HepG2 (cell line): ENCODE results near the gene MYD88. TPM values are rescaled to one million over a fixed set of nuclear protein-coding genes. Genes with fewer than 3 reads are reported as not detected.

Experiments used
- ATAC-seq: fragments of 200-7000 bp; cut with Tn5 transposase; 3 replicates; pipeline ENCODE4 v1.9.1; 2020; ENCODE audit warnings: mild to moderate bottlenecking, moderate library complexity
- BruUV-seq: library from RNA; stranded (reverse); fragments of 400-500 nt; replicated peaks from 2 replicates; lab custom pipeline; 2021; lab: Mats Ljungman, UMichigan
- CTCF ChIA-PET: fragments of 300-600 bp; formaldehyde crosslinking; extraction: SDS; loops from one replicate; lab custom pipeline; 2021; ENCODE audit warnings: low total read pairs, inconsistent platforms, low intra/inter-chr PET ratio; lab: Yijun Ruan, JAX
- POLR2A ChIA-PET: fragments of 350-600 bp; sonication (Branson Sonifier 250); formaldehyde crosslinking; loops from one replicate; lab custom pipeline; 2020; ENCODE audit warnings: antibody characterized with exemption, inconsistent platforms; lab: Yijun Ruan, JAX
- DNase-seq: peaks from one replicate; pipeline ENCODE4 v3.0.0-alpha.2; 2015; ENCODE audit warnings: low spot score
- FAIRE-seq: peaks from 3 replicates; lab custom pipeline; 2011; peaks lifted over from hg19 to GRCh38; lab: Jason Lieb, UNC
- H2AFZ ChIP-seq: one replicate; pipeline ENCODE4 v1.6.1; 2011; ENCODE audit warnings: low read length, inconsistent platforms
- H3K27ac ChIP-seq: fragments of 300-600 bp; 3 replicates; pipeline ENCODE4 v1.8.0; 2011; ENCODE audit warnings: mixed run types, mild to moderate bottlenecking, mixed read lengths, low read length, inconsistent platforms; ENCODE audit not compliant: insufficient read depth; ENCODE audit errors: extremely low read length
- H3K27me3 ChIP-seq, 2 experiments: fragments of 200-600 bp in 1 of 2; 2 replicates in 1 of 2; 3 replicates in 1 of 2; pipeline versions ENCODE4 v1.6.0 to v1.8.0; 2011; ENCODE audit warnings: low read length in 2 of 2, mild to moderate bottlenecking in 2 of 2, moderate library complexity in 2 of 2, inconsistent platforms in 1 of 2; ENCODE audit not compliant: insufficient read depth in 2 of 2, control insufficient read depth in 1 of 2
- H3K36me3 ChIP-seq, 2 experiments: fragments of 200-600 bp in 1 of 2; replicated peaks in 1 of 2; 2 replicates in 1 of 2; 3 replicates in 1 of 2; pipeline versions ENCODE4 v1.5.1 to v1.8.0; 2011; ENCODE audit warnings: low read length in 2 of 2, inconsistent platforms in 1 of 2; ENCODE audit not compliant: insufficient read depth in 2 of 2, control insufficient read depth in 1 of 2
- H3K4me1 ChIP-seq: 2 replicates; pipeline ENCODE4 v1.5.1; 2012; ENCODE audit warnings: low read length, inconsistent platforms; ENCODE audit not compliant: insufficient read depth
- H3K4me2 ChIP-seq: 2 replicates; pipeline ENCODE4 v1.6.0; 2011; ENCODE audit warnings: low read depth, low read length, inconsistent platforms
- H3K4me3 ChIP-seq, 3 experiments: fragments of 200-600 bp in 1 of 3; sonication (generic), shearing (Covaris generic) in 1 of 3; replicated peaks in 1 of 3; 2 replicates each; pipeline ENCODE4 v1.5.1; 2011 to 2016; ENCODE audit warnings: low read length in 3 of 3, inconsistent platforms in 2 of 3, low read depth in 2 of 3, mild to moderate bottlenecking in 2 of 3, control low read depth in 1 of 3, mixed read lengths in 1 of 3; ENCODE audit not compliant: insufficient read depth in 1 of 3
- H3K79me2 ChIP-seq: one replicate; pipeline ENCODE4 v1.6.1; 2011; ENCODE audit warnings: low read length, inconsistent platforms; ENCODE audit not compliant: insufficient read depth
- H3K9ac ChIP-seq: 2 replicates; pipeline ENCODE4 v1.6.0; 2011; ENCODE audit warnings: mild to moderate bottlenecking, low read depth, low read length, inconsistent platforms; ENCODE audit not compliant: insufficient read depth
- H3K9me3 ChIP-seq: 2 replicates; pipeline ENCODE4 v1.5.1; 2012; ENCODE audit warnings: mild to moderate bottlenecking, low read length
- H4K20me1 ChIP-seq: 2 replicates; pipeline ENCODE4 v1.6.0; 2011; ENCODE audit warnings: inconsistent platforms, mild to moderate bottlenecking, low read length, moderate library complexity; ENCODE audit not compliant: insufficient read depth
- ATF1 ChIP-seq: IDR thresholded peaks from 2 replicates; pipeline ENCODE4 v1.6.1; 2016; ENCODE audit warnings: mild to moderate bottlenecking, control low read depth
- BCL6 ChIP-seq: IDR thresholded peaks from 2 replicates; pipeline ENCODE4 v1.6.1; 2016; ENCODE audit warnings: missing genetic modification reagents, missing compliant biosample characterization
- CREB1 ChIP-seq, 2 experiments: fragments of 450-650 bp in 1 of 2; IDR thresholded peaks; 2 replicates each; pipeline ENCODE4 v1.6.1; 2016 to 2017; ENCODE audit warnings: control low read depth in 1 of 2, mild to moderate bottlenecking in 1 of 2, missing compliant biosample characterization in 1 of 2, missing genetic modification characterization in 1 of 2
- RAD21 ChIP-seq: fragments of 450-650 bp; formaldehyde crosslinking; IDR thresholded peaks from 2 replicates; pipeline ENCODE4 v1.5.0; 2020; ENCODE audit warnings: mild to moderate bottlenecking
- RFX1 ChIP-seq: fragments of 450-650 bp; IDR thresholded peaks from 2 replicates; pipeline ENCODE4 v1.6.1; 2017
- TRIM24 ChIP-seq: sonication (generic); formaldehyde crosslinking; IDR thresholded peaks from 2 replicates; pipeline ENCODE4 v1.8.0; 2022; ENCODE audit warnings: mild to moderate bottlenecking, missing genetic modification reagents
- ZBTB7A ChIP-seq: sonication (generic); formaldehyde crosslinking; IDR thresholded peaks from 2 replicates; pipeline ENCODE4 v1.8.0; 2022; ENCODE audit warnings: mild to moderate bottlenecking, missing genetic modification reagents
- ZNF431 ChIP-seq: sonication (generic); formaldehyde crosslinking; IDR thresholded peaks from 2 replicates; pipeline ENCODE4 v1.9.0; 2022; ENCODE audit warnings: missing genetic modification reagents, low read depth, mild to moderate bottlenecking, borderline replicate concordance
- ZNF432 ChIP-seq: sonication (generic); formaldehyde crosslinking; IDR thresholded peaks from 2 replicates; pipeline ENCODE4 v1.5.0; 2020; ENCODE audit warnings: missing genetic modification reagents, mild to moderate bottlenecking, borderline replicate concordance
- ZNF746 ChIP-seq: sonication (generic); formaldehyde crosslinking; IDR thresholded peaks from 2 replicates; pipeline ENCODE4 v1.8.0; 2022; ENCODE audit warnings: mild to moderate bottlenecking, missing genetic modification reagents
- WGBS: methylation state at CpG from one replicate; pipeline ENCODE4 v1.1.6; 2017; ENCODE audit warnings: low lambda C conversion rate; 5-methylcytosine and 5-hydroxymethylcytosine counted together
- in situ Hi-C: cut with HindIII; loops from 2 replicates; pipeline ENCODE4 v1.10.0; 2017; ENCODE audit warnings: low pct_unique_long_range_greater_than_20kb; ENCODE audit not compliant: extremely low pct_ligation_motif_present
- intact Hi-C: fragments of 100-400 bp; cut with micrococcal nuclease; formaldehyde crosslinking; loops from one replicate; pipeline ENCODE4 v1.10.0; 2022; ENCODE audit not compliant: unreplicated experiment
- polyA plus RNA-seq, 8 experiments: library from polyadenylated mRNA; depleted of rRNA in 3 of 8; stranded (reverse) in 7 of 8; unstranded in 1 of 8; fragments of >200 nt; fragmentation: Illumina TruSeq in 4 of 8; extraction: Trizol in 4 of 8; gene quantifications; 2 replicates each; pipeline versions ENCODE4 v1.2.1 to v1.2.3, GENCODE V29; 2011 to 2016; ENCODE audit warnings: low read depth in 4 of 8, missing spikeins in 1 of 8, mixed read lengths in 1 of 8; ENCODE audit not compliant: insufficient read depth in 1 of 8
- total RNA-seq, 5 experiments: library from RNA; depleted of rRNA; stranded (reverse); fragments of >200 nt; fragmentation: Illumina TruSeq; extraction: Trizol; gene quantifications; 2 replicates each; pipeline ENCODE4 v1.2.3, GENCODE V29; 2016; ENCODE audit warnings: low read depth in 1 of 5
- TF ChIP-seq, protein P1 (sequence below): sonication (generic); formaldehyde crosslinking; IDR thresholded peaks from 2 replicates; pipeline ENCODE4 v1.4.0; 2020; ENCODE audit warnings: low read depth, mild to moderate bottlenecking, missing genetic modification reagents

MYD88 gene
- total and polyA plus RNA-seq, 2 of the 13 experiments (the other 11 are each of a cell fraction or from before 2014, with no cell fraction given), result 7.6 to 32.7 TPM

GRCh38 chr3:38152609-38153008 lies 14.1 kb downstream of the MYD88 start:
- no CpG with 5 or more reads among the region's 2 CpGs for WGBS
- Histone ChIP-seq H3K9me3 (no peaks in the 10 kb centered on the region), H3K27me3 (no peaks in the 10 kb centered on the region), H3K36me3 (no peaks in the 10 kb centered on the region), H3K9ac (no peak overlapping the region), H3K4me3 (no peak overlapping the region), H2AFZ (no peak overlapping the region), H4K20me1 (no peaks in the 10 kb centered on the region), H3K79me2 (no peaks in the 10 kb centered on the region), H3K27ac (no peak overlapping the region), H3K4me2 (no peak overlapping the region), H3K4me1 (peaks cover 7% of the 10 kb centered on the region; the same call in 1 of the 2 replicates)
- ChIA-PET POLR2A (interaction anchor here (1.9 to 2.8 kb wide), 3 partner anchors 13 to 15 kb away, joined by 5 to 12 read pairs (median 5); partner anchors contain the start of genes ACAA1, MYD88 and OXSR1), CTCF (no interaction called here)
- no TSS peak for BruUV-seq
- in situ Hi-C loops (no loop called here), intact Hi-C loops (no loop called here)
- no peak for TF ChIP-seq CREB1 (IDR thresholded peaks at IDR 0.05)
- TF ChIP-seq CREB1 (CRISPR knock-in tag; IDR thresholded peaks at IDR 0.05), result no peak
- no peak for TF ChIP-seq TRIM24 (CRISPR knock-in tag)
- TF ChIP-seq RAD21 (CRISPR knock-in tag), result no peak
- no peak for TF ChIP-seq BCL6 (CRISPR knock-in tag)
- TF ChIP-seq ZNF431 (CRISPR knock-in tag), result no peak
- TF ChIP-seq, protein P1, sequence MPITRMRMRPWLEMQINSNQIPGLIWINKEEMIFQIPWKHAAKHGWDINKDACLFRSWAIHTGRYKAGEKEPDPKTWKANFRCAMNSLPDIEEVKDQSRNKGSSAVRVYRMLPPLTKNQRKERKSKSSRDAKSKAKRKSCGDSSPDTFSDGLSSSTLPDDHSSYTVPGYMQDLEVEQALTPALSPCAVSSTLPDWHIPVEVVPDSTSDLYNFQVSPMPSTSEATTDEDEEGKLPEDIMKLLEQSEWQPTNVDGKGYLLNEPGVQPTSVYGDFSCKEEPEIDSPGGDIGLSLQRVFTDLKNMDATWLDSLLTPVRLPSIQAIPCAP, result no peak
- no peak for TF ChIP-seq ATF1 (CRISPR knock-in tag)
- TF ChIP-seq RFX1, result no peak
- no peak for TF ChIP-seq ZNF746 (CRISPR knock-in tag)
- TF ChIP-seq ZBTB7A (CRISPR knock-in tag), result no peak
- no peak for TF ChIP-seq ZNF432 (CRISPR knock-in tag)
- ATAC-seq (peak; percentile 41; the same call in 1 of the 3 replicates), DNase-seq (no peak), FAIRE-seq (no peak)
